Stimulated activated CD4-positive, alpha-beta T cell treated with anti-CD3 and anti-CD28 coated beads, TNF-alpha, amount 100 ng/mL, for 48 hours (primary cell): ENCODE measurements around the gene CCDC12.

ENCODE experiments used
- DNase-seq, 3 donors: peaks; one replicate each; pipeline ENCODE4 v3.0.0-alpha.2; 2020; ENCODE audit warnings: low read depth in 3 of 3

The CCDC12 gene

GRCh38 chr3:46939578-46940445, 36.7 kb downstream of the CCDC12 start:
- no peak for DNase-seq

- no peak for DNase-seq
Observed at GRCh38 chr3:46938118-46938517, 38.4 kb downstream of the CCDC12 start.

- DNase-seq, result no peak
Observed at GRCh38 chr3:46936733-46937250, 39.8 kb downstream of the CCDC12 start.

DNA sequence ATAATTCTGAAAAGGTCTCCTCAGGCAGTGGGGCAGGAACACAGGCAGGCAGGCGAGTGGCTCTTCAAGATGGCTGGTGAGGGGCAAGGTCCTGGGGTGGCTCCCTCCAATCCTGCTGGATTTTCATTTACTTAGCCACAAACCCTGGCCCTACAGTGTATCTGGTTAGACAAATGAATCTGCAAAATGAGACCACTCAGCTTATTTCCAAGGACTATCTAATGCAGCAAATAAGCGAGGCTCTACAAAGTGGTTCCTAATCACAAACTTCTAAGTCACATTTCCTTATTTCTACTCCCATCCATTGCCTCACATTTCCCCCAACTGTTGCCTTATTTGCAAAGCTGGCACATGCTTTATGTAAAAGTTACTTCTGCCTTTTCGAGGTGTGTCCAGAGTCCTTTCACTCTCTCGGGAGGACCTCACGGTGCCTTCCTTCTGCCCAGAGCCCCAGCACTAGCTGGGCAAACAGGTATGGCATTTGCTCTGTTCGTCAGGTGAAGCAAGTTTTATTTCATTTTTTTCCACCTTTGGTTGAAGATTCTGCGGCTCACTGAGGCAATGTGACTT, 40.5 kb downstream of the CCDC12 start:
- DNase-seq, result no peak

DNA sequence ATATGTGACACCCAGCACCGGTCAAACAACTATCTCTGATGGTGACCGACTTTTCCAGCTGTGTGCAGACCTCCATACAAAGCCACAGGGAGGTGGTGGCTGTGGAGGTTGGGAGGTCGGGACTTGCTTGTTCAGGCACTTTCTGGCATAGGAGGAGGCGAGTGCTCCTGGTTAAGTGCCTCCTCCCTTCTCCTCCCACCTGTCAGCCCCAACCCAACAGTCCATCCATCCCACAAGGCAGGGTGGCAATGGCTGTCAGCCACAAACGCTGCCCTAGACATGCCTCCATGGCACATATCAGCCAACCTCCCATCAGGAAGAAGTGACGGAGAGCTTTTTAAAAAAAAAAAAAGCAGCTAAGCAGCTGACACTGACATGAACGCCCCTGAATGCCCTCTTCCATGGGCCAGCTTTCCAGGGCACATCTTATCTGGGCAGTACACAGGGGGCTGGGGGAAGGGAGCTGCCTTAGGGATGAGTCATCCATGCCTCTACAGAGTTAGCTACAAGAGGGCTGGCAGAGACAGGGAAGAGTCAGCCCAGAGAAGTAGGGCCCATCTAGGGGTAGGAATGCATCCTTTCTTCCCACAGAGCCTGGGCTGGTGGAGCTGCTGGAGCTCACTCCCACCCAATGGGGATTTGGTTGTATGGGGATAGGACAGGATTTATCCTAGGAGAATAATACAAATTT, 41.2 kb downstream of the CCDC12 start:
- no peak for DNase-seq

DNA sequence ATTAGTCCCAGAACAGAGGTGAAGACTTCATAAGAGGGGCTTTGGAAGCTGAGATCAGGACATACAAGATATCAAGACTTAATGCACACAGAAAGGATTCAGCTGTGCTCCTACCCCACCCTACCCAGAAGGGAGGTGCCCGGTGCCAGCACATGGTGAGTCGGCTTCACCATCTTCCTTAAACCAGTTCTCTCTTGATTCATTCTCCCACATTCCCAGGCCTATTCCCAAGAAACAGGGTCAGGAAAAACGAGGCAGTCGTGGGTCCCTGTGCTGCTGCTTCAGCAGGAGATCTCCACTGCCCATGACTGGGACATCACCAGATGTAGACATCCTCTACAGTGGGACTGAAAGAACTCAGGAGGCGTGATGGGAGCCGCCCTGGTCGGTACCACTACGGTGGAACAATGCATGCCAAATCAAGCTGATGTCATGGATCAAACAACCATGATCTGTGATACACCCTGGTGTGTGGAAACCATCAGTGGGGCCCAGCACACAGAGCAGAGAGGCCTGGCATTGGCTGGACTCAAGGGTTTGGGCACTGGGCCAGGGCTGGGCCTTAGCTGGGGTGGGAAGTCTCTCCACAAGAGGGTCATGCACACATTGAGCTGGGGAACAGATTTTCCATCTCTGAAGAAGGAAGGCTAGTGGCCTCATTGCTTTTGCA, 41.9 kb downstream of the CCDC12 start:
- DNase-seq, result no peak

DNA sequence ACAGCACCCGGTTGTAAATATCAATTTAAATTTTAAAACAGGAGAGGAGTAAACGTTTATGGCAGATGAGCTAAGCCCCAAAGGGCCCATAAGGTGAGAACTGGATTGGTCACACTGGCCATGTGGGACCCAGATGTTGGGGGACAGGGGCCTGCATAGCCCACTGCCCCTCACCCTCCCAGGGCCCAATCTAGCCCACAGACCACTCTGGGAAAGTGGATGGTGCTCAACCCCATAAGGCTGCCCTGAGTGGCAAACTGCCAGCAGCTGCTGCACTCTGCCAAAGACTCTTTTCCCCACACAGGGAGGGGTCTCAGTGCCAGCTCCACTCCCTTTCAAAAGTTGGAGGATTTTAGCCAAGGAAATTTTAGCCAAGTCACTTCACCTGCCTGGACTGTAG, 42.5 kb downstream of the CCDC12 start:
- DNase-seq, result no peak

DNA sequence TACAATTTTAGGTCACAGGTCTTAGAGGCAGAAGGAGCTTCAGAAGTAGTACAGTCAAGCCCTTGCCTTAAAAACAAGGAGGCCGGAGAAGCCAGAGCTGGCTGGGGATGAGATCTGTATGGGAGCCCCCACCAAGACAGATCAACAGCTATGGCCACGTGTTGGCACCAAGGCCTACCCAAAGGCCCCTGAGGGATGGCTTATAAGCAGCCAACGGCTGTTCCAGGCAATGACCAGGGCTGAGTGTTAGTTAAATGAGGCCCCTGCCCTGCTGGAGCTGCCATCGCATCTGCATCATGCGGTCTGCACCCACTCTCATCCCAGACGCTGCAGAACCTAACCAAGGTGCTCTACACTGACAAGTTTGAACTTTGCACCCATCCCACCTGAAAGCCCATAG, 43.3 kb downstream of the CCDC12 start:
- DNase-seq, result no peak

- no peak for DNase-seq
Observed at GRCh38 chr3:46932455-46933225, 43.9 kb downstream of the CCDC12 start.

GRCh38 chr3:46931631-46932331, 44.8 kb downstream of the CCDC12 start:
- DNase-seq, result no peak

GRCh38 chr3:46930945-46931403, 45.6 kb downstream of the CCDC12 start:
- DNase-seq, result no peak

DNA sequence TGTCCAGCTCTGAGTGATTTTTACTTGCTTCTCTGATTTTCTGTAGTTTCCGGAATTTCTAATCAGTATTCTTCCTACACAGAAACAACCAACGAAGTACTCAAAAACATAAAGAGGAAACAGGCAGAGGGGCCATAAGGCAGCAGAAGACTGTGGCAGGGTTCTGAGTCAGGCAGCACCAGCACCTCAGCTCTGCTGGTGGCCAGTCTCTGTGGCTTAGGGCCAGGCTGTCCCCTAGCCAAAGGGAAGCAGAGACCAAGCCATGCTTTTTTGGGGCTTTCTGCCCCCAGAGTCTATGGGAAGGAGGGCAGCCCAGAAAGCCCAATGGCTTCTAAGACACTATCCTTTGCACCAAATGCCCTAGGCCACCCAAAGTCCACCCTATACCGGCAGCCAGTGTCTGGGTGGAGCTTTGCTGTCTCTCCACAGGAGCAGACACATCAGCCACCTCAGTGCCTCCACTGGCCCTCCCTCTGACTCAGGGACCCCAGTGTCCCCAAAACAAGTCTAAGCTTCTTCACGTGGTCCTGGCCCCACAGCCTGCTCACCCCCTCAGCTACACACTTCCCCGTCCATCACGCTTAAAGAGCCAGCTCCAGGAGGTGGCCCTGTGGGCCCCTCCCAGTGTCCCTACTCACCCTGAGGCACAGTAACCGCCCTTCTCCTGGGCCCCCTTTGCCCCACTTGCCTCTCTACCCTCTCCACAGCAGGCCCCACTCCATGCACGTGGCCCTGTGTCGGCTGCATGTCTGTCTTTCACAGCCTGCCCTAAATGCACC, 46.2 kb downstream of the CCDC12 start:
- no peak for DNase-seq

GRCh38 chr3:46929324-46929723, 47.2 kb downstream of the CCDC12 start:
- DNase-seq, result no peak

DNA sequence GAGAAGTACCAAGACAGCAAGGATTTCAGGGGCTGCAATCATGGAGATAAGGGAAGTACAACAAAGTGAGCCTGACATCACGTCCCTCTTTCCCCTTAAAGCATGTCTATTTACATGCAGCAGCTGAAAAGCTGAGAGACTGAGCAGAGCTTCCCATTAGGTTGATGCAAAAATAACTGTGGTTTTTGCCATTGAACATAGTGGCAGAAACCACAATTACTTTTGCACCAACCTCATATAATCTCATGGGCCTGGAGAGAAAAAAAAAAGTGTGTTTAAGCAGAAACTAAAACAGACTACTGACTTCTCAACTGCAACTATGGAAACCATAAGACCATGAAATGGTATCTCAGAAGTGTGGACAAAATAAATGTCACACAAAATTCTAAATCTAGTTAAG, 48.3 kb downstream of the CCDC12 start:
- no peak for DNase-seq

DNA sequence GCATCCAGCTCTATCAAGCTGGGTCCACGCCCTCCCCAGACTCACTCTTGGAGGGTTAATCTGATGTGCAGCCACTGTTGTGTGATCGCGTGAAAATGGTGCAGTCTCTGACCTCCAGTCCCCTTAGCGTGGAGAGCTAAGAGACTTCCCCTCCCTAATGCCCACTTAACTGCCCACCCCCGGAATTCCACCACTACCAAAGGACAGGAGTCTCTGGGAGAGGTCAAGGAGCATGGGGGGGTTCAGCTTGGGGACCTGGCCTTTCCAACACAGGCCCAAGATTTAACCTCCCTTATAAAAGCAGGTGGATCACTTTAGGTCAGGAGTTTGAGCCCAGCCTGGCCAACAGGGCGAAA, 48.8 kb downstream of the CCDC12 start:
- no peak for DNase-seq

DNA sequence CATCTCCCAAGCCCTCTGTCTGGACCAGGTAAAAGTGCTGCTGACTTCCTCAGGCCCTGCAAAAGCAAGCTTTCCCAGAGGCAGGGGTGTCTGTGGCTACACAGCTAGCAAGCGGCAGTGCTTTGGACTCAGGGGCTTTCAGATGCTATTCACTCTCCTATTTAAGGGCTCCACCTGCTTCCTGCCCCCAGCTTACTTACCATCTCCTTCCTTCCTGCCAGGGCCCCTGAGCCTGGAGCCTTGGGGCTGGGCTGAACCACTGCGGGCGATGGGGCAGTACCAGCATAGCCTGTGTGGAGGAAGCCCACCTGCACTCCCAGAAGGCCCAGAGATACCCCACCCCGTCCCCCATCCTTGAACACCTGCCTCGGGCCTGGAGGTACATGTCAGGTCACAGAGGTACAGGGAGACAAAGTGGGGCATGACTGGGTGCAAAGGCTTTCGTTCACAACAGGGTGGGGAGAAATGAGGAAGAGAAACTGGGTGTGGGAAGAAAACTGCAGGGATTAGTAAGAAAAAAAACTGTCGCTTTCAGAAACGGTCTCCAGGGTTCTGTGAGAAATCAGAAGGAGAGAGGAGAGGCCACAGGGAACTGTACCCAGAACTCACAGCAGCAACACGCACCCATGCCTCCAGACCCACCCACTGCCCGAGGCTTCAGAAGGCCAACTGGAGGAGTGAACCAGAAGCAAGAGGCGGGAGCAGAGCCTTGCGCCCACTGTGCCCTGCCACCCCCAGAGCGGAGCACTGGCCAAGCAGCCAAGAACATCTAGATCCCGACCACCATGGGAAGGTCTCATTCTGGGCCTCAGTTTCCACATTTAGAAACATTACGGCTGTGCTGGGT, 49.5 kb downstream of the CCDC12 start:
- DNase-seq, result no peak

GRCh38 chr3:46926447-46926846, 50.1 kb downstream of the CCDC12 start:
- DNase-seq, result no peak

DNA sequence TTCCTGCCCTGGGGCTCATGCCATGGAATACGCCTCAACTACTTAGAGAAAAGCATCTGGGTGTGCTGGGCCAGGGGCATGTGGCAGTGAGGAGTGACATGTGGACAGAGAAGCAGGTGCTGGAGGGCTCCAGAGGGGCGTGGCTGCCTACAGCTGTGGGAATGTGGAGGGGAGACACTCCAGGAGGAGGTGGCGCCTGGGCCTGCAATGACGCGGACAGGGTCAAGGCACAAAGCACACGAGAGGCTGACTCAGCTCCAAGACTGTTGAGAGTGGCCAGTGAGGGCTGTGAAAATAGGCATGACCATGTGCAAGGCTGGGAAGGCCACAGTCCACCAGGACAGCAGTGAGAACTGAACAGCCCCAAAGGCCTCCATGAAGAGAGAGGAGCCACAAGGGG, 50.5 kb downstream of the CCDC12 start:
- no peak for DNase-seq

DNA sequence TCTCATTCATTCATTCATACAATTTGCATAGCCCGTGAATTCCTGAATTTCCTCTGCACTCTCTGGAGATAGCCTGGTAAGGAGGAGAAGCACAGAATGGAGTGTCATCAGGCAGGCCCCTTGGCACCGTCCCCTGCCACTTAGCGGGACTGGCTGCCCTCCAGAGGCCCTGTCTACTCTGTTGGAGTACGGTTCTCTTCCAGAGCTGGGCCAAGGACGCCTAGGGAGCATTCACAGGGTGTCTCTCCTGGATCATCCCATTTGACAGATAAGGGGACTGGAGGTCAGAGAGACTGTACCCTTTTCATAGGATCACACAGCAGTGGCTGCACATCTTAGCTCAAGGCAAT, 51.0 kb downstream of the CCDC12 start:
- DNase-seq, result no peak
